Vagina (tissue), 2 donors: ENCODE results near the gene ZNF853.

Experiments used
- CTCF ChIP-seq, 3 experiments: fragments of 450-650 bp in 2 of 3; fragments of 200-600 bp in 1 of 3; sonication (generic) in 1 of 3; IDR thresholded peaks; one replicate each; pipeline ENCODE4 v1.5.1; 2017 to 2019; ENCODE audit warnings: antibody characterized with exemption in 3 of 3, mild to moderate bottlenecking in 2 of 3, moderate library complexity in 2 of 3
- POLR2A ChIP-seq, 2 donors: fragments of 450-650 bp; IDR thresholded peaks; one replicate each; pipeline ENCODE4 v1.6.1; 2017; ENCODE audit warnings: antibody characterized with exemption in 2 of 2, mild to moderate bottlenecking in 2 of 2, moderate library complexity in 2 of 2

GRCh38 chr7:6576024-6576866 is 39.2 kb upstream of the ZNF853 start:
- TF ChIP-seq CTCF (IDR thresholded peaks at IDR 0.05) (no peak), POLR2A (IDR thresholded peaks at IDR 0.05) (no peak)
